NCI-H2196 treated with DMSO at 0.1 percent for 48 hours (cell line): ENCODE results near the gene SAMD10.
"Not testable (repeated sequence)": the region's sequence is repeated elsewhere in the genome, so short reads cannot be mapped to it uniquely, and the experiment has no call there.

Experiments used
- DNase-seq: peaks from one replicate; lab custom pipeline; 2025; ENCODE audit not compliant: unreplicated experiment; lab: John Stamatoyannopoulos, UW

SAMD10 gene

DNA sequence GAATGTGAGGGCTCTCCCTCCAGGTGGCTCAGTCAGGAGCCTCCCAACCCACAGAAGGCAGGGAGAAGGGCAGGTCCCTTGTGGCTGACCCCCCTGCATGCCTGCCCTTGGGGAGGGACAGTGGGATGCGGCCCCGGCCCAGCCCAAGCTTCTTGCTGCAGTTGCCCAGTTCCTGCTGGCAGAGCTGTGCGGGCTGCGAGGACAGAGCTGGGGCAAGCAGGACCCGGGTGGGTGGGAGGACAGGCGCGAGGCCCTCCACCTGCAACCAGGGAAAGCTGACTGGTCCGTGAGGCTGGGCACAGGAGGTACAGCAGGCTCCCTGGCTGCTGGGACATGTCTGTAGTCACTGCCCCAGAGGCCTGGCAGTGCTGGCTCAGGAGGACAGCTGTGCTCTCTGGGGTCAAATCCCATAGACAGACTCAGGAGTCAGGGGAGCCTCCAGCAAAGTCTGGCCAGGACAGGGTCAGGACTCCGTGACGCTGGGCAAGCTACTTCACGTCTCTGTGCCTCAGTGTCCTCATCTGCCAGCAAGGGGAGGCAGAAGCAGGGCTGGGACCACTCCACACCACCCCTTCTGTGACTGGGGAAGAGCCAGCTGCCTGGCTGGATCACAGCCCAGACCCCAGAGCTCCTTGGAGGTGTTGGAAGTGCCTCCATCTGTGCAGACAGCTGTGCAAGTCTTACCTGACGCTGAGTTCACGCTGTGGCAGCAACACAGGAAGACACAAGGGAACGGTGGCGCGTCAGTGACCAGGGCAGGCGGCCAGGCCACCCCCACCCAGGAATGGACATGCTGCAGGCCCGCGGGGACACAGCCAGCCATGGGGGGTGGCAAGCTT, 36.3 kb downstream of the SAMD10 start:
- DNase-seq: no peak

DNA sequence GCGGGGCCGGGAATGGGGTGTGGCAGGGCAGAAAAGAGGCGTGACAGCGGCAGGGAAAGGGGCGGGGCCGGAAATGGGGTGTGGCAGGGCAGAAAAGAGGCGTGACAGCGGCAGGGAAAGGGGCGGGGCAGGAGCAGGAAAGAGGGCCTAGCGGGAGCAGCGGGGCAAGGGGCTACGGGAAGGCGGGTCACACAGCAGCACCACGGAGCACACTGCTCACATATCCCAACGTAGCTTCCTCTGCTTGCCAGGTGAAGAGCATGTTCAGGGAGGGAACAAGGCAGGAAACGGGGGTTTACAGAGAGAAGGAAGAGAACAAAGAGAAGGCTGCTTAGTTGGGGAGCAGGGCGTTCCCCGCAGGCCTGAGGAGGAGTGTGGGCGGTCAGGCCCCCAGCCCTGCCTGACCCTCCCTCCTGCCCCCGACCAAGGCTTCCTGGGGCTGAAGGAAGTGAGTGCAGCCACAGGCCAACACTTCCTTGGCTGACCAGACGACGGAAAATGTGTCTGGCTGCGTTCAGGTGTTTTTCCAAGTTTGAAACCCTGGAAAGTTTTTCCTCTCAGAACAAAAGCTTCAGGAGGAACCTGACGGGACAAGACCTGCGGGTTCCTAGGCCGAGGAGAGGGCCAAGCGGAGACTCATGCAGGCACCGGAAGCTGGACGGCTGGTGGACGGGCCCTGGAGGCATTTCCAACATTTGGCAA, 37.0 kb downstream of the SAMD10 start:
- no peak for DNase-seq

DNA sequence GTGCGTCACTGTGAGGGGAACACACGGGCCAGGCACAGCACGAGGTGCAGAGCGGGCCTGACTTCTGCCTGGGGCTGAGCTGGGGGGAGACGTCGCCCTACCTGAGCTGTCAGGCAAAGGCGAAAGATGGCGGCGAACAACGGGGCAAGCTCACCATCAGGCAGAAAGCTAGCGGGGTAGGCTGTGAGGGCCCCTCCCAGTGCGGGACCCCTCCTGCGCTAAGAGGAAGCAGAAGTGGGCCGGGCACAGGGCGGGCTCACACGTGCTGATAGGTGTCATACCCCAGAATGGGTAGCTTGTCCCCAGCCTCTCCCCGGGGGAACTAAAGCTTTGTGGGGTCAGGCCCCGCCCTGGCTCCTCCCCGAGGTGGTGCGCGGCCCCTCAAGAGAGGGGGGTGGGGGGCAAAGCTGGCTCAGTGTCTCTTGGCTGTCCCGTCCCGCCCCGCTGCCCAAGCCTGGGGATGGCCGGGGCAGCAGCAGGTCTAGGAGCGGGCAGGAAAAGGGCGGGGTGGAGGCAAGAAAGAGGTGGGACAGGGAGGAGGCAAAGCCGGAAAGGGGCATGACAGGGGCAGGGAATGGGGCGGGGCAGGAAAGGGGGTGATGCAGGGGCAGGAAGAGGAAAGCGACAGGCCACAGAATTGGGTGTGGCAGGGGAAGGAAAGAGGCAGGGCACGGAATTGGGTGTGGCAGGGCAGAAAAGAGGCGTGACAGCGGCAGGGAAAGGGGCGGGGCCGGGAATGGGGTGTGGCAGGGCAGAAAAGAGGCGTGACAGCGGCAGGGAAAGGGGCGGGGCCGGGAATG, 38.0 kb downstream of the SAMD10 start:
- DNase-seq: no peak

DNA sequence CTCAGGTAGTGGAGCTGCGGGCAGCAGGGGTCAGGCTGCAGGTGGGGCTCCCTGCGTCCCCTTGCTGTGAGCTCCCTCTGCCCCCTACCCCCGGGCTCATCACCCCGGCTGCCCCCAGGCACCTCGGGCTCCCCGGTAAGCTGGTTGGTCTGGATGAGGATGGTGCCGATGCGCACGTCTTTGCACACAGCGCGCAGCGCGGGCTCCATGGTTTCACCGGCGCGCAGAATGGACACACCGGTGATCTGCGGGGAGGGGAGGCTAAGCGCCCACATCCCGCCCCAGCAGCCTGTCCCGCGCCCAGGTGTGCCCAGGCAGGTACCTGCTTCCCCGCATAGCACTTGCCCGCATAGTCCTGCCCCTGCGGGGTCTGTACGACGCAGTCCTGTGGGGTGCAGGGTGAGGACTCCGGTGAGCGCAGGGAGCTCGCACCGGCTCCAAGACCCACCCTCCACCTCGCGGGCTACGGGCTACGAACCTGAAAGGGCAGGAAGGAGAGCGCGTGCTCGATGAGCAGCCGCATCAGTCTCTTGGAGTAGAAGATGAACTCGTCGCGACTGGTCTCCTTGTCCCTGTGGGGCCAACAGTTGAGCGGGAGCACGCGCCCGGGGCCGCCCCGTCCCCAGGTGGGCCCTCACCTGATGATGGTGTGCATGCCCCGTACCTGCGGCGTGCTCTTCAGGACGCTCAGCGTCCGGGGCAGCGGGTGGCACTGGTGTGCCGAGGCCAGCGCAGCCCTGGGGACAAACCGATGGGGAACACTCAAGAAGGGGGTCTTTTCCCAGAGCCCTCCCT, 38.8 kb downstream of the SAMD10 start:
- no peak for DNase-seq

DNA sequence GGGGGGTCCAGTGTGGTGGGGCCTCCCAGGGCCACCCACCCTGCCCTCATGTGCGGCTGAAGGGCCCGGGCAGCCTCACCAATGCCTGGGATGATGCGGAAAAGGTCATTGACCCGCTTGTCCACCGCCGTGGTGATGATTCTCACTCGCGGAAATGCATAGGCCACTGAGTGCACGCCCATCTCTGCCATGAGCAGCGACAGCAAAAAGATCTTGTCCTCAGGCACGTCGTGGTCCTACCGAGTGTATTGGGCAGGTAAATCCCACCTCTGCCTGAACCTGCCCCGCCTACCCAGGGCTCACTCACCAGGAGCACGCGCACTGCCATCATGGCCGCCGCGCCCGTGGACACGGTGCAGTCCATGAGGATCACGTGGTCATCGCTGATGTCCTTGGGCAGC, 39.4 kb downstream of the SAMD10 start:
- DNase-seq: no peak

DNA sequence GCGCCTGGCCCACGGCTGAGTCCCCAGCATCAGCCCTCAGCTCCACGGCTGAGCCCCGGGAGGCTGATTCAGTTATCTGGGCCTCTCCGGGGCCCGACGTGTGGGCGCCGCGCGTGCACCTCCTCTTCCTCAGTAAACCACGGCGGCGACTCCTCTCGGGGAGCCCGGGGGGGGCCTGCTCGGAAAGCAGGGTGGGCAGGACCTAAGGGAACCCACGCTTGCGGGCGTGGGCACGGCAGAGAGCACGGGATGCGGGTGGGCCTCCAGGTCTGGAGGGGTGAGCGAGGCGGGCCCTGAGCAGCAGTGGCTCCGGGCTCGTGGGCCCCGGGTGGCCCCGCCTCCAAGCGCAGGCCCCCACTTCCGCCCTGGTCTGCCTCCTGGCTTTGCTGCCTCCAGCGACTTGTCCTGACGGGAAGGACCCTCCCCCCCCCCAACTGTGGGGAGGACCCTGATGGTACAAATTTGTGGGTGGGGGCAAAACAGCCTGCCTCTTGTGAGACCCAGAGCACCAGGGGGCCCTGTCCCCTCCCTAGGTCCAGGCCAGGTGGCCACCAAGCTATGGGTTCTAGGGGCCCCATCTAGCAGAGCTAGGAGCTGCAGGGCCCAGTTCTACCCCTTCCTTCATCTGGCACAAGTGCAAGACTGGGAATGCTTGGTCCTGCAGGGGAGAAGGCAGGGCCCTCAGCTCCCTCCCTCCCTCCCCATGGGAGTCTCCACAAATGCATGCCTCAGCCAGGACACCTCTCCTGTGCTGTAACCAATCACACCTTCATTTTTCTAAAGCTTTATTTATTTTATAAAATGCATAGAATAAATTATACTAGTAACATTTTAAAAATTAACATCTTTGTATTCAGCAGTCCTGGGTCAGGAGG, 40.1 kb downstream of the SAMD10 start:
- no peak for DNase-seq

DNA sequence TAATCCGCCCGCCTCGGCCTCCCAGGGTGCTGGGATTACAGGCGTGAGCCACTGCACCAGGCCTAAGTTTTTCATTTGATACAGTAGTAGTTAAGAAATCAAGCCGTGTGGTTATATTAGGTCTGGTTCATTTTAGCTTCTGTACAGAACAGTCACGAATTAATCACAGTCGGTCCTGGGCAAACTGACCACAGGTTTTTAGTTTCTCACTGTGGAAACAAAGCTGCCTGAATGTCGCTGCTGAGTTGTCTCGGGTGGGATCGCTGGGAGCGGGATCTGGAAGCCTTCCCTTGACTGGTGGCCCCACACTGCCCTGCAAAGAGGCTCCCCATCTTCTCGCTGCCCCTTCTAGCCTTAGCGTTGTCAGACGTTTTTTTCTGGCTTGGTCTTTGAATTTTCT, 41.8 kb downstream of the SAMD10 start:
- no peak for DNase-seq

DNA sequence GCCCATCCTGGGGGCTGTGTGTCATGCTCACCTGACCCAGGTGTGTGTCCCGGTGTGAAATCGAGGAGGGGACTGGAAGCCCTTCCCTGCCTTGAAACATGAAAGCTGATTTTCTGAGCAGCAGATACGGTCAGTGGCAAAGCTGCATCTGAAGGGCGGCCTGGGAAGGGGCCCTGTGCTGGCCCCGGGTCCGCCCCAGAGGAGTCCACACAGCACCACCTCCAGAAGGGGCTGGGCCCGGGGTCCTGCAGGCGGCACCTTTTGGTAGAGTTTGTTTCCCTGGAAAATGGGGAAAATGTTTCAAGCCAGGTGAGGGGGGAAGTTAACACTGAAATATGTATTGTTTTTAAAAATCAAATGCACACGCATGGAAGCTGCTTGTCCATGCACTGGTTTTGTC, 44.0 kb downstream of the SAMD10 start:
- no peak for DNase-seq

DNA sequence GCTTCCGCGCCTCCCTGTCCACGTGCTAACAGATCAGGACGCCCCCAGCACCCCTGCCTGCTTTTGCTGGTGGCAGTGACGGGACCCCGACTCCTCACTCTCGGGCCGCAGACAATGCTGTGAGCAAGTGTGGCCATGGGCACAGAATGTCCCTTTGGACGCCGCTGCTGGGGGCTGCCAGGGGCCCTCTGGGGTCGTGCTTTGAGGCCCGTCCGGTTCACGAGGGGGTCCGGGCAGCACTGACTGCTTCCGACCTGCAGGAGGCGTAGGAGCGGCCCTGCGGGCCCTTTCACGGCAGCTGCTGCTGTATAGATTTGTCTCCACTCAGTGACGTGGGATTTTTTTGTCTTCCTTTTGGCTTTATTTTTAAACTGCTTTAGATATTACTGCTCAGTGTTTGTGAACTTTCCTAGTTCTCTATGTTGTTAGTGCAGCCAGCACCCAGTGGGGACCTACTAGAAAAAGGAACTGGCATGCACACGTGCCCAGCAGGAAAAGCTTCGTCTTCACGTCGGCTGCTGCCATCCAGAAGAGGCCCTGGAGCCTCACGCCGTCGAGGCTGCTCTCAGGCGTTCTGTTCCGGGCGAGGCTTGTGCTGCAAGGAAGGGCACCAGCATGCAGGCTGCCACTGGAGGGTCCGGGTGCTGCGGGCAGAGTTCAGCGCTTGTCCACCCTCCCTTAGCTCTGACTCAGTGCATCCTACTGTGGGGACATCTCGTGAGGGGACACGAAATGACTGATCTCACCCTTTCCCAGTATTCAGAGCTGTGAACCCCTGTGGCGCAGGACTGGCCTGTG, 45.0 kb downstream of the SAMD10 start:
- DNase-seq: no peak

DNA sequence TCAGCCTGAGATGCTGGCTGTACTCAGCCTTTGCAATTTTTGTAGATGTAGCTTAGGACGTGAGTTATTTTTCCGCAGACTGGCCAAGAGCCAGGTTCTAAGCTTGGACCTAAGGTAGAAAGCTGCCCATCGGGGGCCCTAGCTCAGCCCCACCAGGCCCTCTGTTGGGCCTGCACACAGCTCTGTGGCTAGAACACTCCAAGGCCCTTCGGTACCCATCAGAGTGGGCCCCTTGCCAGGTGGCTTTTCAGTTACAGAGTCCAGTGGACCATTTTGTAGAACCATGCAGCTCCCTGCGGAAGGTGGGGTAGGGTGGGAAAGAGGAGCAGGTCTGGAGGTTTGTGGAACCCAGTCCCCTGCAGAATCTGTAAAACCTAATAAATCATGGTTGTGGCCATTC, 45.8 kb downstream of the SAMD10 start:
- DNase-seq: no peak

DNA sequence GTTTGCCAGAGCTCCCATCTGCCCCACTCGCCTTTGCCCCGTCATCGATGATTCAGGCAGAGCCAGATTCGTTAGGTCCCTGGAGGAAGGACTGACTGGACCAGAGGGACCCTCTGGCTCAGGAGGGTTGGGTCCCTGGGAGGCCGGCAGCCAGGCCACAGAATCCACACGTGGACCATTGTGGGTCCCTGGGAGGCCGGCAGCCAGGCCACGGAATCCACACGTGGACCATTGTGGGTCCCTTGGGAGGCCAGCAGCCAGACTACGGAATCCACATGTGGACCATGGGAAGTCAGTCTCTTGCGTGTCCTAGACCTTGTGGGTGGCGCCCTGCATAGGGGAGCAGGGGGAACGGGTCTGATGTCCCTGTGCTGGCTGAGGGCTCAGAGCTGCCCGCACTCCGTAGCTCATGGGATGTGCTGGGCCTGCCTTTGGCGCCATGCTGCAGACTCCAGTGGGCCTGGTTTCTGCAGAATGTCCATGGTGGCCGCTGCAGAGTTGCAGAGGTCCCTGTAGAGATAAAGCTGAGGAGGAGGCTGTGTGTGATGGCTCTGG, 46.8 kb downstream of the SAMD10 start:
- no peak for DNase-seq

DNA sequence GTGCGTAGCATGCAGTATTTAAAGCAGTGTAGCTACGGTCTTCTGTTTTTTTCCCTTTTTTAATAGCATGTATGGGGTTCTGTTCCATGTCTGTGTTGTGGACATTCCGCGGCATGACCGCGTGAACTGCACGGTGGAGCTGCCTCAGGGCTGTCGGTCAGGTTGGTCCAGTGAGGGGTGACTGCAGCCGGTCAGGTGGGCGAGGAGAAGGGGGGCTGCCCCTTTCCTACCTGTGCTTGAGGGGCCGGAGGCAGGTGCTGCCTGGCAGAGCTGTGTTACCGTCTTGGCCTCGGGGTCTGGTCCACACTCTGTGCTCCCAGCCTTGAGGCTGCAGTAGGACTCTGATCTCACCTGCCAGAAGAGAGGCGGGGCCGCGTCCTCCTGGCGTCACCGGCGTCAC, 47.7 kb downstream of the SAMD10 start:
- no peak for DNase-seq

DNA sequence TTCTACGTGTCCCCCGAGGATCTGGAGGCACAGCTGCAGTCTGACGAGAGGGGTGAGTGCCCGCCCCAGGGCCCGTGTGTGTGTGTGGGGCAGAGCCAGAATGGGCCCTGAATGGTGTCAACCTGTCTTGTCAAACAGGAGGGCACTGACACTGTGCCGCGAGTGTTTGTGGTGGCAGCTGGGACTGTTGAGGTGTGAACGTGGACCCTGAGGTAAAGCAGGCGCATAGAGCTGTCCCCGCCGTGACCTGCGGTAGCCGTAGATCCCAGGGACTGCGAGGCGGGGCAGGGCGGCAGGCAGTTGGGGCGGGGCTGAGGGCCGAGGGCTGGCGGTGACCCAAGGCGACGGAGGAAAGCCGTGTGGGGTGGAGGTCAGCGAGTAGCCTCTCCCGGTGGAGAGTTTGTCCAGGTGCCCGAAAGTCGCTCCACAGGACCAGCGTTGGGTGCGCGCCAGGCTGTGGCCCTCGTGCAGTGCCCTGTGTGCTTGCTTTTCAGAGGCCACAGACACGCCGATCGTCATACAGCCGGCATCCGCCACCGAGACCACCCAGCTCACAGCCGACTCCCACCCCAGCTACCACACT, 48.4 kb downstream of the SAMD10 start:
- no peak for DNase-seq

DNA sequence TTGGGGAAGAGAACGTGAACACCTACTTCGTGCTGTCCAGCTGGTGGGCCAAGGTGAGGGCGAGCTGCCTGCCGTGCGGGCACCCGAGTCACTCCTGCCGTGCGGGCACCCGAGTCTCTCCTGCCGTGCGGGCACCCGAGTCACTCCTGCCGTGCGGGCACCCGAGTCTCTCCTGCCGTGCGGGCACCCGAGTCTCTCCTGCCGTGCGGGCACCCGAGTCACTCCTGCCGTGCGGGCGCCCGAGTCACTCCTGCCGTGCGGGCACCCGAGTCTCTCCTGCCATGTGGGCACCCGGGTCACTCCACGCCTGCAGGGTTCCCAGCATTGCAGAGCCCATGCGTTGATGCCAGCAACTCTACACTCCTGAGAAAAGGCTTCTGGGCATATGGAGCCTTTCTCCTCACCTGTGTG, 50.0 kb downstream of the SAMD10 start:
- DNase-seq: not testable (repeated sequence)

DNA sequence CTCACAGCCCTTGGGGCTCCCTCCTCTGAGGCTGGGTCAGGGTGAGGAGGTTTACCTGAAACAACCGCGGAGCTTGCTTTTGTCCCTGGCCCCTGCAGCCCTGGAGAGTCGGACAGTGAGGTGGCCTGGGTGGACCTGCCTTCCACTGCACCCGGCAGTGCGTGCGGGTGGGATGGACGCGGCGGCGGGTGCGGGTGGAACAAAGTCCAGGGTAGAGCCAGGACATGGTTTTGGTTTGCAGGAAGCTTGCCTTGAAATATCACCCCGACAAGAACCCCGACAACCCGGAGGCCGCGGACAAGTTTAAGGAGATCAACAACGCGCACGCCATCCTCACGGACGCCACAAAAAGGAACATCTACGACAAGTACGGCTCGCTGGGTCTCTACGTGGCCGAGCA, 50.4 kb downstream of the SAMD10 start:
- DNase-seq: no peak

DNA sequence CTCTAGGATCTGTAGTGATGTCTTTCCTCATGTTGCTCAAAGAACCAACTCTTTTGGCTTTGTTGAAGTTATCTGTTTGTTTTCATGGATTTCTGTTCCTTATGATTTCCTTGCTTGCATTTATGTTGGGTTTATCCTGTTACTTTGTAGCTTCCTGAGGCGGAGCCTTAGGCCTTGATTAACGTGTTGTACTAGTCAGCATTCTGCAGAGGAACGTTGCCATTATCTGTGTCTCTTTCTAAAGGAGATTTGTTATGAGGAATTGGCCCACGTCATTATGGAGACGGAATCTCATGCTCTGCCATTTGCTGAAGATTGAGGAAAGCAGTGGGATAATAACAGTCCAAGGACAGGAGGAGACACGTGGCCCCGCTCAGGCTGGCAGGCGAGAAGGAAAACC, 53.1 kb downstream of the SAMD10 start:
- DNase-seq: no peak

DNA sequence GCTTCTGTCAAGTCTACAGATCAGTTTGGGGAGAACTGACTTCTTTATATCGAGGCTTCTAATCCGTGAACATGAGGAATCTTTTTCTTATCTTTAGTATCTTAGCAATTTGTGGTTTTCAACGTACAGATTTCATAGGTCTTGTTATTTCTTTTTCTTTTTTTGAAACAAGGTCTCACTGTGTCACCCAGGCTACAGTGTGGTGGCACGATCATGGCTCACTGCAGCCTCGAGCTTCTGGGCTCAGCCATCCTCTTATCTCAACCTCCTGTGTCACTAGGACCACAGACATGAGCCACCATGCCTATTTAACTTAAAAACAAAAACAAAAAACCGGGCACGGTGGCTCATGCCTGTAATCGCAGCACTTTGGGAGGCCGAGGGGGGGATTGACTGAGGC, 55.2 kb downstream of the SAMD10 start:
- no peak for DNase-seq
